G401.6 (cell line): ENCODE measurements around the gene ADGRG2.
"Not testable (repeated sequence)": the region's sequence is repeated elsewhere in the genome, so short reads cannot be mapped to it uniquely, and the experiment has no call there.

Experiments
- FAIRE-seq: peaks from 2 replicates; lab custom pipeline; 2012; peaks lifted over from hg19 to GRCh38; lab: Jason Lieb, UNC

The ADGRG2 gene

GRCh38 chrX:19086102-19086772 lies 36.0 kb downstream of the ADGRG2 start:
- FAIRE-seq, result no peak

DNA sequence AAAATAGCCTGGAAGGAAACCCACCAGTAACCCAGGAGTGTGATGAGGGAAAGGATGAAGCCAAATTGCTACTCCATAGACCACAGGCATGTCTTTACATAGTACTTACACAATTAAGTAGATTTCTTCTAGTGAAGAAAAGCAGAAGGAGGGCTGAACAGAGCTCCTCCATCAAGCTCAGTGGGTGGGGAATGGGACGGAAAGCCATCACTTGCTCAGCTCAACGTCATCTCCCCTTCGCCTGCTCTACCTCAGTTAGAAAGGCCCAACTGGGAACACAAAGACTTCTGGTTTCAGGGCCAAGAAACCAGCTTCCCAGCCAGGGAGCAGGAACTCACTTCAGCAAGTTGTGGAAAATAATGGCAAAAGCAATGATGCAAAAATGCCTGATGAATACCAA lies 36.6 kb downstream of the ADGRG2 start:
- FAIRE-seq, result no peak

DNA sequence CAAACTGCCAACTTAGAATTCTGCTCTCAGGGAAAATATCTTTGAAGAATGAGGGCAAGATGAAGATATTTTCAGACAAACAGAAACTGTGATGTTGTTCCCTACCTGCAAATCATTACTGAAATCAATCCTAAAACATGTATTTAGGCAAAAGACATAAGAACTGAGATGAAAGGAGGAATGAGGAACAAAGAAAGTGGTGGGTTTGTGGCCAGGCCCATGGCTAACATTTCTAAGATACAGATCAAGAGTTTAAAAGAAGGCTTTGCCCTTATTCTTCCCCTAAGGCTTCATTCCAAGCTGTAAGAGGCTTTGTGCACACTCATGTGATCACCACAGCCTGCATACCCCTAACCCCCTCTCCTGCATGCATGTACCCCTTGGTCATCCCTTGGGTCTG lies 46.5 kb downstream of the ADGRG2 start:
- FAIRE-seq, result no peak

DNA sequence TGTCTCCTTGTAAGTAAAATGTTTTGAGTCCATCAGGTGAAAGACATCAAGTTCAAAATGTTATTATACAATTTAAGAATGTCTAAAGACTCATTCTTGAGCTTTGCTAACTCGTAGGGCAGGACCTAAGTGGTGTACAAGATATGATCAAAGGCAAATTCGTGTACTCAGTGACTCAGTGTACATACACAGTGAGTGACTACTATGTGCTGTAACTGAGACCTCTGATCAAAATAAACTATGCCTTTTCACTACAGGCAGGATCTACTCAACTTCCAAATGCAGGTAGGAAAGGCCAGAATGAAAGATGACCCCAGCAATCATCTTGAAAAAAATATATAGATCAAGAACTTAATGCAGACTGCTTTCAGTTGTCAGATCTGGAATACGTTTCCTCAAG lies 49.9 kb downstream of the ADGRG2 start:
- FAIRE-seq, result no peak

DNA sequence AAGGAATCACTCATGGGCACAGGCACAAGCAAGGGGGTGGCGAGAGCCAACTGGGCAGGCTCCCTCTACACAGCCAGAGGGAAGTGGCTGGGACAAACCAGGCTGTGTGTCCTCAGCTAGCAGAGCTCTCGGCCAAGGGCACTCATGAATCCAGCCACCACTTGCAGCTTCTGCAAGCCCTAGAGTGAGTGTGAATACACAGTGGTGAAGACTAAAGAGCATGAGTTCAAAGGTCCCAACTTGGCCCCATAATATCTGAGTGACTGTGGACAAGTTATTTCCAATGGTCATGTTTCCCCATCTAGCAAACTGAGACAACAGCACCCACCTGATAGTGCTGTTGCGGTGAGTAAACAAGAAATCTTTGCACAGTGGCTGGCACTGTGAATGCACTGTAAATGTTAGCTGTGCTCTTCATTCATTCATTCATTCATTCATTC lies 51.7 kb downstream of the ADGRG2 start:
- no peak for FAIRE-seq

- not testable (repeated sequence) for FAIRE-seq
These were observed 55.3 kb downstream of the ADGRG2 start for GRCh38 chrX:19066987-19067386.

DNA sequence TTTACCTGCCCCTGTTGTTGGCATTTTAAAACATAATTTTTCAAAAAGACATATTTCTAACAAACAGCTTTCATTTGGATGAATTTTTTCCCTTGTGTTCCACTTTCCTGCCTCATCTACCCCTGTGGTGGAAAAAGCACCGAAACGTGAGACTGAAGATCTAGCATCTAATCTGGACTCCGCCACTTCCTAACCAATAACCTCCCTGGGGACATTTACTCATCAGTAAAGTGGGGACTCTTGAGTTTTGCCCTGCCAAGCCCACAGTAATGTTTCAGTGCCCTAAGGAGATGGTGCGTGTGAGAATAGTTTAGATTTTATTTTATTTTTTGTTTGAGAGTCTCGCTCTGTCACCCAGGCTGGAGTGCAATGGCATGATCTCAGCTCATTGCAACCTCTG lies 56.7 kb downstream of the ADGRG2 start:
- no peak for FAIRE-seq

- FAIRE-seq, result no peak
These were observed 58.1 kb downstream of the ADGRG2 start for GRCh38 chrX:19064175-19064574.

DNA sequence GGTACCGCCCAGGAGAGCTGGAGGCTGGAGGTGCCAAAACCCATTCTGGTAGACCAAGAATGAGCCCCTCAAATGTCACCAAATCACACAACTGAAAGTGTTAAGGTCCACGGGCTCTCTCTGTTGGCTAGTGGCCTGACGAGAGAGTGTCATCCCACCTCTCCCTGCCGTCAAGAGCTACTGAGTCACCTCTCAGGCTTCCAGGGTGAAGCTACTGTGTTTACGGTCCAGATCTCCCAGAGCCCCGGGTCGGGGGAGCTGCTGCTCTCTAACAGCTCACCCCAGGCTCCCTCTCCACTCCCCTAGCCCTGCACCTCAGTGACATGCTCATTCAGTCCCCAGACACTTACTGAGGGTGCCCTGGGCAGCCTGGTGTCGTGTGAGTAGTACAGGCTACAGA lies 59.2 kb downstream of the ADGRG2 start:
- FAIRE-seq, result no peak

DNA sequence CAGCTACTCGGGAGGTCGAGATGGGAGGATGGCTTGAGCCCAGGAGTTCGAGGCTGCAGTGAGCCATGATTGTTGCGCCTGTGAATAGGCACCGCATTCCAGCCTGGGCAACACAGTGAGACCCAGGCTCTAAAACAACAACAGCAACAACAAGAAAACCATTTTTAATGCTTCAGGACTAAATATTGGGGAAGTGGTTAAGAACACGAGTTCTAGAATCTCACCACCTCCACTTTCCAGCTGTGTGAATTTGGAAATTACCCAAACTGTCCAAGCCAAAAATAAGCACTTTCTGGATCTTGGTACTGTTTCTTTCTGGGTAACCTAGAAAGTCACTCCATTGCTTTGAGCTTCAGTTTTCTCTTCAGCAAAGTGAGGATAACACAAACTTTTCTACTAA lies 63.2 kb downstream of the ADGRG2 start:
- FAIRE-seq, result no peak

GRCh38 chrX:19057856-19058255 lies 64.4 kb downstream of the ADGRG2 start:
- no peak for FAIRE-seq

GRCh38 chrX:19049110-19049509 lies 73.2 kb downstream of the ADGRG2 start:
- no peak for FAIRE-seq

DNA sequence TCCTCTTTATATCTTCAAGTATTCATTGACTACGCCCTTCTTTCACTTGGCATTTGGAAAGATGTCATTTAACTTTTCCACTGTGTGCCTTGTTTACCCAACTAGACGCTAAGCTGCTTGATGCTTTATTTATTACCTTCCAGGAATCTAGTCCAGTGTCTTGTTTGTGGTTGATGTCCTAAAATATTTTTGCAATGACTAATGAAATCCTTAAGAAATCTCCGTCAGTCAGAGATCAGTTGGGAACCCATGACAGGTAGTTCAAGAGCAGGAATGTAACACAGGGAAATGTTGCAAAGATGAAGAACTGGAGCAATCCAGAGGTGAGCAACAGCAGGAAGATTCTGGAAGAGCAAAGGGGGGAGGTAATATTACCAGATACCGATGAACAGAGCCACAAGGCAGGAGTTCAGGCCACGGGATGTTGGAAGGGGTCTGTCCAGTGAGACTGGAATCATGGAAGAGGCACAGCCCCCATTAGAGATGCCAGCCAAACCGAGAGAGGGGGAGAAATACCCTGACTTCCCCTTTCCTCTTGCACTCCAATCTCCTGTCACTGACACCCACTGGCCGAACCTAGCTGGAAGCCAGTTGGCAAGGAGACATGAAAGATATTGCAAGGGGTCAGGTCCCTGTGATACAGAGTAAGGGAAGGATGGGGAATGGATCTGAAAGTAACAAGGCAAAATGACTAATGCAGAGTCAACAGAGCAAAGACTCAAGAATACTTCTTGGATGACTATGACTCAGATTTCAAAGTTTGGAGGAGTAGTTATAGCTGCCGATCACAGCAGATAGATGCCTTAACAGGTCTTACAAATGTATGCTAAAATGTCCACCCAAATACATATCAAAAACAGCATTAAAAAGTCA lies 75.7 kb downstream of the ADGRG2 start:
- no peak for FAIRE-seq

GRCh38 chrX:19040373-19040772 lies 81.9 kb downstream of the ADGRG2 start:
- peak; percentile 90 for FAIRE-seq

DNA sequence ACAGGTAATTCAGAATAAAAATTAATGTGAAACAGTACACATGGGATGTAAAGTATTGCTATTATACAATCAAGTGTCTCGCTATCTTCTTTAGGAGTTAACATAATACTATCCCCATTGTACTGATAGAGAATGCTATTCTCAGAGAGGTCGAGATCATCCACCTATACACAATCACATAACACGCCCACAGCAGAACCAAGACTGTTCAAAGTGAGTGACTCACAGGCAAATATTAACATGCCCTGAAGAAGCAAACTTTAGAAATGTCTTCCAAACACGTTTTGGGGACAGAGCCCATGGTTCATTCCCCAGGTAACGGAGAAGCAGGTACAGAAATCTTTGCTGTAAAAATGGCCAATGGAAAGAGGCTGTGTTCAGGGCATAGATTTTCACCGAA lies 88.2 kb downstream of the ADGRG2 start:
- no peak for FAIRE-seq

DNA sequence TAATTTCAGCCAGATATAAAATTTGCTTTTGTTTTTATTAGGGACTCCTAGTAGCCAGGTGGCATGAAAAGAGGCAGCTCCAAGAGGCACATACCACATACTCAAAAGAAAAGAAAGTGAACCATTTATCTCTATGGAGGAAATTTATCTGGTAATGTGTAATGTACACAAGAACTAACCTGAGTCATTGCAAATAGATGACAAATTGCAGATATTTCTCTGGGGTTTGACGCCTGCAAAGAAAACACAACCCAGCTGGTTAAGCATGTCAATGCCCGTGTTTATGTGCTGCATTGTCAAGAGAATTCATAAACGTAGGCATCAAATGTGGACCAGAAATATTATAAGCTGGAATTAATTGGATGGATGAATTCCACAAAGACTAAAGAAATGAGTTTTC lies 91.5 kb downstream of the ADGRG2 start:
- no peak for FAIRE-seq

GRCh38 chrX:19028560-19028959 lies 93.7 kb downstream of the ADGRG2 start:
- no peak for FAIRE-seq

DNA sequence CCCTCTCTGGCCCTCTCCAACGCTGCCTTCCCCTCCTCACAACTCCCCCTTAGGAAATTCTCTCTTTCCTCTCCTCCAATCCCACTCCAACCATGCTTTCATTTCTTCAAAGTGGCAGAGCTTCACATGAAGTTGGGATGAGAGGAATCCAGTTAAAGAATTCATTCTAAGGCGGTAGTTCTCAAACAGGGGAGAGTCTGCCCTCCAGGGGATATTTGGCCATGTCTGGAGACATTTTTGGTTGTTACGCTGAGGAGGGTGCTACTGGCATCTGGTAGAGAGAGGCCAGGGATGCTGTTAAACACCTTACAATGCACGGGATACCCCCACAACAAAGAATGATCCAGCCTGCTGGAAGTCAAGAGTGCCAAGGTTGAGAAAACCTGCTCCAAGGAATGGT lies 97.9 kb downstream of the ADGRG2 start:
- FAIRE-seq, result no peak

- FAIRE-seq, result no peak
These were observed 102.3 kb downstream of the ADGRG2 start for GRCh38 chrX:19019996-19020395.

- no peak for FAIRE-seq
These were observed 105.0 kb downstream of the ADGRG2 start for GRCh38 chrX:19017271-19017670.

DNA sequence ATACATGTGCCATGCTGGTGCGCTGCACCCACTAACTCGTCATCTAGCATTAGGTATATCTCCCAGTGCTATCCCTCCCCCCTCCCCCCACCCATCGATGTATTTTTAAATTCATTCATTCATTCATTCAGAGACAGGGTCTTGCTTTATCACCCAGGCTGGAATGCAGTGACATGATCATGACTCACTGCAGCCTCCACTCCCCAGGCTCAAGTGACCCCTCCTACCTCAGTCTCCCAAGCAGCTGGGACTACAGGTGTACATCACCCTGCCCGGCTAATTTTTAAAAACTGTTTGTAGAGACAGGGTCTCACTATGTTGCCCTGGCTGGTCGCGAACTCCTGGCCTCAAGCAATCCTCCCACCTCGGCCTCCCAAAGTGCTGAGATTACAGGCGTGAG lies 105.7 kb downstream of the ADGRG2 start:
- not testable (repeated sequence) for FAIRE-seq

DNA sequence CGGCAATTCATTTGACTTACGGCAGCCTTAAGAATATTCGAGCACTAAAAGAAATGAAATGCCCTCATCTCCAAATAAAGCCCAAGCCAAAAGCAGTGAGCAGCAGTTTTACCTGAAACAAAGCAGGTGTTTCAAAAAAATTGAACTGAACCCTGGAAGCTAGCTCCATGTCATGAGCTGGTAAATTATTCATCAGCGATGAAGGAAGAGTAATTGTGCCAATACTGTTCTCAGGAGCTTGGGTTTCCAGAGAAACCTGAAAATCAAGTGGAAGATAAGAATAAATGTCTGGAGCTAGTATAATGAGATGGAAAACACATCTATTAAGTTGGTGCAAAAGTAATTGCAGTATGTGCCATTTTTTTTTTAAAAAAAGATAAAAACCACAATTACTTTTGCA lies 114.4 kb downstream of the ADGRG2 start:
- no peak for FAIRE-seq

GRCh38 chrX:19007011-19007410 lies 115.3 kb downstream of the ADGRG2 start:
- no peak for FAIRE-seq

- no peak for FAIRE-seq
These were observed 116.4 kb downstream of the ADGRG2 start for GRCh38 chrX:19005909-19006308.
